ENCODE data around the gene FRMD8.

Gene FRMD8

DNA sequence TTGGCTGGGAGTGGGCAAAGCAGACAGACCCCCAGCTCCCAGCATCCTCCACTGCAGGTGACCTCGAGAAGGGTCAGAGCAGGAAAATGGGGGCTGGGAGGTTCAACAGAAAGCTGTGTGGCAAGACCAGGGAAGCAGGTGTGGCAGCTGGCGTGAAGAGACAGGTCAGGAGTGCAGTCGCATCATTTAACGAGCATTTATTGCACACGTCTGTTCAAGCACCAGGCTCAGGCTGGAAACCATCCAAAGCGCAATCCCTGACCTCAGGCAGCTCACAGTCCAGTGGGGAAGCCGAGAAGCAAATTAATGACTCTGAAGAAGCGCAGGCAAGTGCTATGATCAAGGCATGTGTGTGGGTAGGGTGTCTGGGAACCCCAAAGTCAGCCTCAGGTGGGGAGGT, 11.4 kb upstream of the FRMD8 start:
- no peak for DNase-seq (ENCODE audit: low read depth)

DNA sequence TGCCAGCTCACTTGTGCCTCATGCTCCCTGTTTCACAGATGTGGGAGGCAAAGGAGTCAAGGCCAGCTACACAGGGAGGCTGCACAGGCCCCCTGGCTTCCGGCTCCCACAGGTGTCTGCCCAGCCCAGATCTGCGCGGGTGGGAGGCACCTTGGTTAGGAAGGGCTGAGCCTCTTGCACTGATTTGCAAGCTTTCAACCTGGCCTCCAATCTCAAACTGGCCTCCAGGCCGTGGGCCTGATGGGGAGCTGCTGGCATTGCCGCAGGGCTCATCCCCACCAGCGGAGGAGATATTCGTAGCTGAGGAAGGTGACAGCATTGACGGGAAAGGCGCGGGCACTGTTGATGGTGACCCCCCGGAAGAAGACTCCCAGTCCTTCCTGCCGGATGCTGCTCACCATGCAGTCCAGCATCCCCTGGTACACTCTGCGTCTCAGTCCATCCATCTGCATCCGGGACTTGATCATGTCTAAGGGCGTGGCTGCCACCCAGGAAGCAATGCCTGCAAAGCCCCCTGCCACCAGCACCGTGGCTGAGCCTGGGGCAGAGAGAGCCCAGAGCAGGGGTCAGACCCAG, 10.2 kb upstream of the FRMD8 start:
- DNase-seq (ENCODE audit: low read depth) = no peak

DNA sequence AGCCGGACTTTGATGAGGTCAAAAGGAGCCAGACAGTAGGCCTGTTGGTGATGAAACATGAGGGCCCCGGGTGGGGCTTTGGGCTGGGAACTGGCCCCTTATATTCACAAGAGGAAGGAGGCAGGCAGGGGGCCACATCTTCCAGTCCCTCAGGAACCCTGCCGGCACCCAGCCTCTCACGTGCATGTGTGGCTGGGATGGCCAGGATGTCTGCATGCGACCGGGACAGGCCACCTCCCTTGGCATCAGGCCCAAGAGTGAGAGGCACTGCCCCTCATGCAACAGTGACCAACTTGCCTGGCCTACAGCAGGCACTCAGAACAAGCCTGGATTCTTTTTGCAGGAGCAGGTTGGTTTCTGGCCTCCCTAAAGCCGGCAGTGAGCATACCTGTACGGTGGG, 9.4 kb upstream of the FRMD8 start:
- no peak for DNase-seq (ENCODE audit: low read depth)

DNA sequence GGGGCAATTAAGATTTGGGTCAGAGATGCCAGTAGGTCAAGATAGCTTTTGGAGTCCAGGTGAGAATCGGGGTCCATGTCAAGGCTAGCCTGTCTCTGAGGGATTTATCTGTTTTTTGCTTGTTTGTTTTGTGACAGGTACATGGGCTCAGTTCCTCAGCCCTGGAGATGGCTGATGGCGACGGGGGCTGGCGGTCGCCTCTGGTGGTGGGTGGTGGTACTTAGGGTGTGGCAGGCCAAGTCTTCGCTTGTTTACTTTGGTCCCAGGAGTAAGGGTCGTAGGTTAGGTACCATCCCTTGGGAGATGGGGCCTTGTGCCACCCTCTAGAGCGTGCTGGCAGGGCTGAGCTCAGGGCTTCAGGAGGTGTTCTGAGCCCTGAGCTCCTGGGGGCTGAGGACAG, 8.7 kb upstream of the FRMD8 start:
- DNase-seq (ENCODE audit: low read depth) = no peak

DNA sequence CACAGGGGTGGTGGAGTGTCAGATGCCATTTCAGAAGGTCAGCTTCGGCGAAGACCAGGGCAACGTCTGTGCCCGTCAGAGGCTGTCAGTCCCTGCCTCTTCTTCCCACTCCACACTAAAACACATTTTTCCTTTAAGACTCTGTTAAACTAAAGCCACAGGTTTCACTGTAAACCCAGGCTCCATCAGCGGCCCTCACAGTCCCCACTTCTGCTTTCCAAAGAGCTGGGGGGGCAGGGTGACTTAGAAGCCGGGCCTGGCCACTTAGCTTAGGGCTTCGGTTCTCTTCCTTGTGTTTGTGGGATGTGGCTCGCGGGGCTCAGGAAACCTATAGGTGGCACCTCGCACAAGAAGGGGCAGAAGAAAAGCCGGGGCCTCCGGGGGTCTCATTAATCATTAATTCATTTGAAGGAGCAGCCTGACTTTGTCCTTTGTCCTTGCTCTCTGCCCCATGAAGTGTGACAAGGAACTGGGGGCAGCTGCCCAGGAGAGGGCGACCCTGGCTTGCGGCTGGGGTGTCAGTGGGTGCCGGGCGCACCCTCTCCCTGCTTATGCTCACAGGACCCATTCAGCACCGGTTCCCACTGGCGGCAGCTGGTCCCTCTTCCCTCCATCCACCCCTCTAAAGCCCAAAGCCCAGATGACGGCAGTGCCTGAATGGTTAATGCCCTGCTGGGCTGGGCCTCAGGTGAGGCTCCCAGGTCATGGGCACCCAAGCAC, 8.1 kb upstream of the FRMD8 start:
- no peak for DNase-seq (ENCODE audit: low read depth)

DNA sequence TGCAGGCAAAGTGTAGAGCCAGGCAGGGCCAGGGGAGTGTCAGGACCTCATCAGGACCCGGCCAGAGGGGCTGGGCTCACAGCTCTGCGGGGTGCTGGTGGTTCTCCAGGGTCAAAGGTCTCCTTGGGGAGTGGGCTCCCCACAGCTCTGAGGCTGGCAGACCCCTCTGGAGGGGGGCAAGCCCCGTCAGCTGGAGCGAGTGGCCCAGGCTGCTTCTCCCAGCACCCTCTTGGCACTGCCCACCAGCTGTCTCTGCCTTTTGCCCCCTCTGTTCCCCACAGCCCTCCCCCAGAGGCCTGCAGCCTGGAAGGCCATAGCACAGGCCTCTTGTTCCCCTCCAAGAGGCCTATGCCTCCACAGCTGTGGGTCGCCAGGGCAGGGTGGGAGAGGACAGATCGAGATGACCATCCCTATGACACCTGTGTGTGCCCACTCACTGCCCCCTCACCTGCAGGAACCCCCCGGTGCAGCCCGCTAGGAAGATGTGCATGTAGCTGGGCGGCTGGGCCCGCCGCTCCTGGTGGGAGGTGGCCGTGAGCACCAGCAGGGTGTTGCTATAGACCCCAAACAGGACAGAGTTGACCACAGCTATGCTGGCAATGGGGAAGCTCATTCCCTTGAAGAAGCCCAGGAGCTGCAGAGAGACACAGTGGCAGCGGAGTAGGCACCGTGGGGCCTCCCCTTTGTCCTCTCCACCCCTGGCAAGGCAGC, 7.4 kb upstream of the FRMD8 start:
- no peak for DNase-seq (ENCODE audit: low read depth)

DNA sequence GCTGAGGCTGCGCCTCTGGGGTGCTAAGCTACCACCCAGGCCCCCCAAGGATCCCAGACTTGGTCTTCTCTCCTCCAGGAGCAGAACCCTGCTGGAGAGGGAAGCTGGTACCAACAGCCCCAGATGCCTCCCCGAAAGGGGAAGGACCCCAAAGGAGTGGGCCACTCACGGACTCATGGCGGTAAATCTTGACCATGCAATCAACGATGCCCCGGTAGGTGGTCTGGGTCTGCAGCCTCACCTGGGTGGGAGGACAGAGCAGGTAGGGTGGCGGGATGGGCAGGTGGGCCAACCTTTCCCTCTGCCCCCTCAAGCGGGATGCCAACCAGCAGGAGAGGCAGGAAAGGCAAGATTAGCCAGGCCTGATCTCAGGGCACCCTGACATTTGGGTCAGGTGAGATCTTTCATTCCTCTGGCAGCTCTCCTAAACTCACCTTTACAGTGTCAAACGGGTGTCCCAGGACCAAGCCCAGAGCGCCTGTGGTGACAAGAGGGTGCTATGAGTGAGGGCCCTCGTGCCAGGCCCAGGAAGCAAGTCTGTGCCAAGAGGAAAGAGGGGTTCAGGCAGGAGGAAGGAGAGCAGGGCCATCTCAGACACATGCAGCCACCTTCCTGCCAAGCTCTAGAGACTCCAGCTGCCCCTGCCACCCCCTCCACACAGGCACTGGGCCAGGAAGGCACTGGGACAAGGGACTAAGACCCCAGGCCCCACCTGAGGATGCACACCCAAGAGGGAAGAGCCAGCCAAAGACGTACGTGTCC, 6.6 kb upstream of the FRMD8 start:
- no peak for DNase-seq (ENCODE audit: low read depth)

DNA sequence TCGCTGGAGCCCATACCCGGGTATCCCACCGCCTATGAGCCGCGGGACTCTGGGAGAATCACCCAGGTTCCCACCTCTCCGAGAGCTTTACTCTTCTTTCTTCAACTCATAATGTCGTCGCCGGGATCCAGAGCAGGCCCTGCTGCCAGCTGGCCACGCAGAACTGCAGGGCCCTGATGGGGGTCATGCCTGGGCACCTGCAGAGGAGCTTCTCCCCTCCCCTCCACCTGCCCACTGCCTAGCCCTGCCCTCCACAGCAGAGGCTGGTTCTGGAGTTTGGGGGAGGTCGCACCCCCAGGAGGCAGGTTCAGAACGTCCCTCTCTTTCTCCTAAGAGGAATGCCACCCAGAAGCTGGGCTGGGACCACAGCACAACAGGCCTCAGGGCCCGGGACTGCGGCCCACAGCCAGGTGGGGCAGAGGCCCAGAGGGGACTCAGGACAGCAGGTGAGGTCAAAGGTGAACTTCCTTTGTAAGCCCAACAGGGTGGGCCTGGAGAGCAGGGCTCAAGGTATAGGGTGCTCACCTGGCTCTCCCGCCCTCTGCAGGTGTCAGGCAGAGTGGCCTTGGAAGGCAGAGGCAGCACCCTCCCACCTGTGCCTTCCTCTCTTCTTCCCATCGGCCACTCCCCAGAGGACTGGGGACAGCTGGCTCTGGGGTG, 5.8 kb upstream of the FRMD8 start:
- DNase-seq (ENCODE audit: low read depth) = no peak

DNA sequence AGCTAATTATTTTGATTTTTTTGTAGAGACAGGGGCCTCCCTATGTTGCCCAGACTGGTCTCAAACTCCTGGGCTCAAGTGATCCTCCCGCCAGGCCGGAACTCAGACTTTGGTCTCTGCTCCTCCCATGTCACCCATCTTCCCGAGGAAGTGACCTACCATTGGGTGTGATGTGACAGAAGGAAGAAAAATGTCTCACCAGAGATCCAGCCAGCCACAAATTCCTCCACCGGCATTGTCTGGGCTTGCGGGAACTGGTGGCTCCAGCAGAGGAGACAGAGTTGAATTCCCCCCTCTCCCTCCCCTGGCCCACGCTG, 4.8 kb upstream of the FRMD8 start:
- no peak for DNase-seq (ENCODE audit: low read depth)

DNA sequence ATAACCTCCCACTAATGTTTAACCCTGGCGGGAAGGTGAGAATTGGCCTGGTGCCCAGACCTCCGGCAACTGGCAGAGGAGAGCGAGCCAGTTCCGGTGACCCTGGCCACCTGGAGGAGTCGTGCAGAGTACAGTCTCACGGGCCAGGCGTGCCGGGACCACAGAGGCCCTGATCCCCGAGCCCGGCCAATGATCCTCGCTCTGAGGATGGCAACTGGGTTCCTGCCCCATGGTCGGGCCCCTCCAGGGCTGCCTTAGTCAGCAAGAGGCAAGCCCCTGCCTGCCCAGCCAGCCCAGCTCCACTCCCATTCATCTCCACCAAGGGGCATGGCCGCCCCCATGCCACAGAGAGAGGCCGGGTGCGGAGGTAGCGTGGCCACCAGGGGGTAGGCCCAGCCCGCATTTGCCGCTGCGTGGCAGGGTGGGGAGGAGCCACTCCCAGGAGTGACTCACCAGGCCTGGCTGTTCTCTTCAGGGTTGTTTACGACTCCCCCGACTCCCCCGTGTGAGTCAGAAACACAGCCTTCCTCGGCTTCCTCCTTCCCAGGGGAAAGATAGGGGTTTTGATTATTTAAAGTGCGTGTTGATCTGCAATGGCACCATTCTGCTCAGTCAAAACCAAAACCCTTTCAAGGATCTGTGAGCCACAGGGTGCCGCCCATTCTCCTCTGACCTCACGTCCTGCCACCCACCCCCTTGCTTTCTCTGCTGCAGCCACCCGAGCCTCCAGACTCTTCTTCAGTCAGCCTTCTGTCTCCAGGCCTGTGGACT, 4.2 kb upstream of the FRMD8 start, which contains the start of gene SLC25A45:
Gene SLC25A45 (minus strand): TSS at position 614 of the 771 bp plus-strand sequence. CDS start 695 bp downstream, outside the sequence.
- peak; percentile 86 for DNase-seq (ENCODE audit: low read depth)

DNA sequence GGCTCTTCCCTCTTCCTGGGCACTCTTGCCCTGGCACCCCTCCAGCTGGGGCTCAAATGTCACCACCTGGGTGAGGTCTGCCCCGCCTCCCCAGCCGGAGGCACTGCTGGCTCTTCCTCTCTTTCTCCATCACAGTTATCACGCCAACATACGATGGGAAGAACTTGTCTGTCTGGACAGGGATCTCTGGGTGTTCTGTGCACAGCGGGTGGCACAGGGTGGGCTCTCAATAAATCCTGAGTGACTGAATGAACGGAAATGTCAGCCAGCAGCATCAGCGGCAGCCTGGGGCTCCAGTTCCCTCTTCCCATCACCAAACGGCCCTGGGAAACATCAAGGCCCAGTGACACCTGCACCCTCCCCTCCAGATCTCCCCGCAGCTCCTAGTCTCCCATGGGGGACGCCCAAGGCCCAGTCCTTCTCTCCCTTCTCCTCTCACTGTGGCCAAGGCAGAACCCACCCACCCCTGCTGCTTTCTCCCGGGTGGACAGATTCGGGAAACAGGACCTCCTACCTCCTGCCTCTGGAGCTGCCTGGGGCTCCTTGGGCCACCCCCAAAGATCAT, 3.6 kb upstream of the FRMD8 start:
- DNase-seq (ENCODE audit: low read depth) = no peak

DNA sequence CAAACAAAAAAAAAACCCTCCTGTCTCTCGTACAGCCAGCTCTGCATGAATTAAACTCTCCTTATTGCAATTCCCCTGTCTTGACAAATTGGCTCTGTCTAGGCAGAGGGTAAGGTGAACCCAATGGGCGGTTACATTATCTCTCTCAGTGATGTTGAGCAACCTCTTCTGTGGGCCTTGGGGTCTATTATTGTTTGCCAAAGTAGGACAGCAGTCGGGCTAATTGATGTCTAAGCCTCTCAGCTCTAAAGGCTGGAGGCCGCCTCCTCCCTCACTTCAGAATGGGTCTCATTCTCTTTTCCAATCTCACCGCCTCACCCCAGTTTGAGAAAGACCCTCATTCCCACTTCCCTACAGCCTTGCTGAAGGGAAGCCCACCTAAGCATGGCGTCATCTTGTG, 2.7 kb upstream of the FRMD8 start:
- DNase-seq (ENCODE audit: low read depth) = no peak

DNA sequence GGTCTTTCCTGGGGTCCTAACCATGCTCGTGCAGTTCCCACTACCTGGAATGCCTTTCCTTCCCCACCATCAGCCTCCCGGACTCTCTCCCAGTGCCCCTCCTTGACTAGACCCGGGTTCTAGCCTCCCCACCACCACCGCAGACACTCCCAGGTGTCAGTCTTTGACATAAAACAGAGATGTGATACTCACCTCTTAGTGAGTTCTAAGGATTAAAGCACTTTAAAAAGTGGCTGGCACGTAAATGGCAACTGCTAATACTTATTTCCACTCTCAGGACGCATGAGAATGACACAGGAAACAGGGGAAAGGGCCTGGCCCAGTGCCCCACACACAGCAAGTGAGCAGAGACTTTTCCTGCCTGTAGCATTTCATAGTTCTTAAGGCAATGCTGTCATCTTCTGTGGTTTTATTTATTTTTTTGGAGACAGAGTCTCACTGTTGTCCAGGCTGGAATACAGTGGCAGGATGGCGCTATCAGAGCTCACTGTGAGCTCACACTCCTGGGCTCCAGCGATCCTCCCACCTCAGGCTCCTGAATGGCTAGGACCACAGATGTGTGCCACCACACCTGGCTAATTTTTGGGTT, 2.0 kb upstream of the FRMD8 start:
- no peak for DNase-seq (ENCODE audit: low read depth)

DNA sequence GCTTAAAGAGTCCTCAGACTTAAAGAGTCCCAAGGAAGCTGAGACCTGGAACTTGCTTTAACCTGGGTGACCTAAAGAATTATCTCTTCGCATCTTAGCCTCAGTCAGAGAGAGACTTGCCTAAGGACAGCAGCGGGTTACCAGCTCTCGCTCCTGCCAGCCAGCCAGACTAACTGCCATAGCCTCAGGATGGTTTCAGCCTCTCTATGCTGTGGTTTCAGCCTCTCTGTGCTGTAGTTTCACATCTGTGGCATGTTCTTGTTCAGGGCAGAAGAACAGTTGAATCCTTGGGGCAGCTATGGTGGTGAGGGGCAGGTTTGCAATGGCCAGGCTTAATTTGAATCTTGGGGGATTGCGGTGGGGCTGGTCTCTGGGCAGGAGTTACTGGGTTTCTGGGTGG, 2.3 kb downstream of the FRMD8 start:
- DNase-seq (ENCODE audit: low read depth) = no peak

DNA sequence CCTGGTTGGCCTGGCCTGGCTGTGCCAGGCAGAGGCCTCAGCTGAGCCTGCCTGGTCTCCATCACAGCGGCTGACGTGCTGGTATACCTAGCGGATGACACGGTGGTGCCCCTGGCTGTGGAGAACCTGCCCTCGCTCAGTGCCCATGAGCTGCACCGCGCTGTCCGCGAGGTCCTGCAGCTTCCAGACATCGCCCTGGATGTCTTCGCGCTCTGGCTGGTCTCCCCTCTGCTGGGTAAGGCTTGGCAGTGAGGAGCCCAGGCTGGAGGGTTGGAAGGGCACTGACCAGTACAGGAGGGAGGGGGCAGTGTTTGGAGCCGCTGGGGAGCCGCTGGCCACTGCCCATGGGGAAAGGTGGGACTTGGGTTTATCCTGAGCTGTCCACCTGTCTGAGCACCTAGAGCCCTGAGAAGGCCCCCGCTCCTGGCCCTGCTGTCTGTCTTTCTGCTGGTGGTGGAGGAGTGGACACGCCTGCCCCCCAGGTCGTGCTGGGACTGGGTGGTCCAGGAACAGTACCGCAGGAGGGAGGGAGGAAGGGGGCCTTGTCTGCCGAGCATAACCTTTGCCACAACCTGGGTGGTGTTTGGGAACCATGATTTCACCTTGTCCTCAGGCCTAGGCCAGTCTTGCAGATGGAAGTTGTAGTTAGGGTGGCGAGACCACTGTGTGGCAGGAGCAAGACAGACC, 3.0 kb downstream of the FRMD8 start:
- no peak for DNase-seq (ENCODE audit: low read depth)

DNA sequence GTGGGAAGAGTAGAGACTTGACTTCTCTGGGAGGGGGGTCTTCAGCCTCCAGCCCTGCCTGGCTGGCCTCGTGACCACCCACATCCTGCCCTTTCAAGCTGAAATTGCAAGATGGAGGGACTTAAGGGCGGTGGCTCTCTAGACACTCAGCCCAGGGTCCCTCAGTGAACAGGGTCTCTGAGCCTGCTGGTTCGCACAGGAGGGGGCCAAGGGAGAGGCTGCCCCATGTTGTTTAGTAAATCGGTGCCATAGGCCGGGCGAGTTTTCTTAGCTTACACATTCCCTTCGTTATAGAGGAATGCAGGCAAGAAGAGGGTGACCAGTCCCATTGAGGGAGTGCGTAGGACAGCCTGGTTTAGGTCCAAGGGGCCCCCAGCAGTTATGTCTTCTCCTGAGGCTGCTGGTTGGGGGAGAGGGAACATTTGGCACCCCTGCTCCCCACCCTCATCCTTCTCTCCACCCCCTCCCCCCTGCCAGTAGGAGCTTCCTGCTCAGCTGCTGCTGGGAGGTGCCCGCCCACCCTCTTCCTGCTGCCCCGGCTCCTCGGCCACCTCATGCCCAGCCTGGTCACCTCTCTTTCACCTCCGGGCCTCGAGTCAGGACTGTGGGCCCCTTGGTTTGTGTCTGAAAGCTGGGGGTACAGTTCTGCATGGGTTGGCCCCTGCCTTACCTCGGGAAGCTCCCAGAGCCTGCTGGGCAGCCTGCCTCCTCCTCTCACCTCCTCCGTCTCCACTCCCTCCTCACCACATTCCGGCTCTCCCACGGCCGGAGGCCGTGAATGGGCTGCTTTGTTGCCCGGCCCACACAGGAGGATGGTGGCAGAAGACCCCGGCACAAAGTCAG, 3.9 kb downstream of the FRMD8 start:
- DNase-seq (ENCODE audit: low read depth) = no peak

DNA sequence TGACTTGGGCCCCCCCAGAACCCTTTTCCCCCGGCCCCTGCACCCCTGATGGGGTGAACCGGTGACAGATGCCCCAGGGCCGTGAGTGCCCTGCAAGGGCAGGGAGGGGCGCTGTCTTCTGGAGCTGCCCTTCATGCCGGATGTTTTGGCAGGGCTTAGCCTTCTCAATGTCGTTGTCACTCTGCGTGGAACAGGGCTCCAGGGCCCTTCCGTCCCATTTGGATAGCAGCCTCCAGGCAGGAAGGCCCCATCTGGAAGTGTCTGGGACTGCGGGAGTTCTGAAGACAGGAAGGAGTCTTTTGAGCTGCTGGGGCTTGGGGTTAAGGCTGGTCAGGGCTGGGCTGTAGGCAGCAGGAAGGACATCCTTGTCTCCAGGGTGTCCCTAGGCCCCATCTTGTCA, 4.6 kb downstream of the FRMD8 start:
- DNase-seq (ENCODE audit: low read depth) = no peak

DNA sequence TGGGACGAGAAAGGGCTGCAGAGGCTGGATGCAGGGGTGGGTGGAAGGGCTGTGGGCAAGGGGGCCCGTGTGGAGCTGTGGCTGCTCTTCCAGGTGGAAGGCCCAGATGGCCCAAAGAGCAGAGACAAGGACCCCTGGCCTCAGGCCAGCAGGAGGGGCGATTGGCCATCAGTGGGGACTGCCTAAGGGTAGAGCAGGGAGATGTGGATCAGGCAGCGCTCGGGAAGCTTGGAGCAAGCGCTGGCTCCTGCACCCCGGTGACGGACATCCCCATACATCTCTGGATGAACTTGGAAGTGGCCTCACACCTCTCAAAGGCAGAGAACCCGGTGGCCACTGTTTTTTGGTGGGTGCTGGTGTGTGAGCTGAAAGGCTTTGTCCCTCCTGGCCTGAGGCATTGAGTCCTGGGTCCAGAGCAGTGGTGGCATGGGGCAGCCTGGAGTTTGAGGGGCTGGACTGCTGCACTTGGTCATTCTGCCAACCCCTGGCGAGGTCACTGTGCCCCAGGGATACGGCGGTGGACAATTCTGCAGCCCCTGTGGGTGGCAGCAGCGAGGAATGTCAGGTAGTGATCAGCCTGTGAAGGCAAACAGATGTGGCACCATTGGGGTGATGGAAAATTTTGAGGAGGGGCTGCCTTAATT, 5.9 kb downstream of the FRMD8 start:
- DNase-seq (ENCODE audit: low read depth) = no peak

DNA sequence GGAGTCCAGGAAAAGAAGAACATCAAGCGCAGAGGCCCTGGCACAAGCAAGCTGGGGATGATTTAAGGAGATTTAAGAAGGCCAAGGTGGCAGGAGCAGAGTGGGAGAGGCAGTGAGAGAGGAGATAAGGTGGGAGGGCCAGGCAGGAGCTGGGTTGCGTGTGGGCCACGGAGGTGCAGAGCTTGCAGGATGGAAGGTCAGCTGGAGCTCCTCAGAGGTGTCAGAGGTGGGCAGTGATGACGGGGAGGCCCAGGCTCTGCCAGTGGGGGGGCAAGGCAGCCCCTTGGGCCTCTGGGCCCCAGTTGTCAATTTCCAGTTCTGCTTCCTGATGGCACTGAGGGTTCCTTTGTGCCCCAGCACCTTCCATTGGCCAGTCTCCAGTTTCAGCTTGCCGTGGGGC, 6.5 kb downstream of the FRMD8 start:
- DNase-seq (ENCODE audit: low read depth) = no peak

Measured in activated T-cell treated with anti-CD3 and anti-CD28 coated beads for 1 hour (primary cell).